ENCODE data around the gene NTN1.
"Not testable (repeated sequence)": the region's sequence is repeated elsewhere in the genome, so short reads cannot be mapped to it uniquely, and the experiment has no call there.

Gene NTN1

DNA sequence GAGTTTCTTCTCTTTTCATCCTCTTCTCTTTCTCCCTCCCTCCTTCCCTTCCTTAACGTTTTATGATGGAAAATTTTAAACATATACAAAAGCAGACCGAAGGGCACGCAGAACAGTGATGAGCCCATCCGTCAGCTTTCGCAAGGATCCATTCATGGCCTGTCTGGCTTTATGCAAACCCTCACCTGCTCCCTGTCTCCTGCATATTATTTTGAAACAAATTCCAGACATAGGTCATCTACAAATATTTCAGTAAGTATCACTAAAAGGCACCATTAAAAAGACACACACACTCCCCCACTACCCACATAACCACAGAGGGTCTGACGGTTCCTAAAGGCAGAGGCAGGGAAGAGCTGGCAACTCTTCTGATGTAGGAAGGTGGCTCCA is 235.0 kb downstream of the NTN1 start:
- no peak for DNase-seq

DNA sequence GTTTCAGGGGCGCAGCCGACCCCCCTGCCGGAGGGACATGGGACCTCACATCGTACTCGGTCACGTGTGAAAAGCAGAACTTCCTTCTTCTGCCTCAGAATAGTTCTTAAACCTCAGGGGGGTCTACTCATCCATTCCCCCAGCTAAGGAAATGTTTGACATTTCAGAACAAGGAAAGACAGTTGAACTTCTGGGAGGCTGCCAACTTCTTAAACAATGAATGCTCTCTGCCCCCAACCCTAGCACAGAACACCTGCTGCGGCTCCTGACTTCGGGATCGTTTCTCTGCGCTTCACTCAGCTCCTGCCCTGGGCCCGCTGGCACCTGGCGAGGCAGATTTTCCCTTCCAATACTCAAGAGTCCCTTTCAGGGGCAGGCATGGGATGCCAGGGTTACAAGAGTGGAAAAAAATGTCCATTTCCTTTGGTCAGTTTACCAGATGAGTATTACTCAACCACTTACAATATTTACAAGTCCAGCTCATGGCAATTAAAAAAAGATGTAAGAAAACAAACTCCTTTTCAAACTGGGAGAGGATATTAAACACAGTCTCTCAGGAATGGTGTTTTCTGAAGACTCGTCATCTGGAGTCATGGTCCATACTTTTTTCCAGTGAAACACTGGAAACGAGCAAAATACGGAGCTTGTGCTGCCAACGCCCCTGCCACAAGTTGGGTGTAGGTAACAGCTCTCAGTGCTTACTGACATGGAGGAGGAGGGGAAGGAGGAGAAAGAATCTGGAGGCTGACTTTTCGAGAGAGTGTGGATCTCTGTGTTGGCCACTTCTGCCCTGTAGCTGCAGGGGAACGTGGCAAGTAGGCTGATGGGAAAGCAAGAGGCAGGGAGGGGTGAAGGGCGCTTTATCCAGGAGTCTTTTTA is 235.7 kb downstream of the NTN1 start:
- no peak for DNase-seq

DNA sequence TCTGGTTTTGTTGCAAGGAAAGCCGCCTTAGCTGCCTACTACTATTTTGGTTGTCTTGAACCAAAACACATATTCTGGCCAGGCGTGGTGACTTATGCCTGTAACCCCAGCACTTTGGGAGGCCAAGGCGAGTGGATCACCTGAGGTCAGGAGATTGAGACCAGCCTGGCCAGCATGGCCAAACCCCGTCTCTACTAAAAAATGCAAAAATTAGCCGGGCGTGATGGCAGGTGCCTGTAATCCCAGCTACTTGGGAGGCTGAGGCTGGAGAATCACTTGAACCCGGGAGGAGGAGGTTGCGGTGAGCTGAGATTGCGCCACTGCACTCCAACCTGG is 236.3 kb downstream of the NTN1 start:
- DNase-seq = not testable (repeated sequence)

DNA sequence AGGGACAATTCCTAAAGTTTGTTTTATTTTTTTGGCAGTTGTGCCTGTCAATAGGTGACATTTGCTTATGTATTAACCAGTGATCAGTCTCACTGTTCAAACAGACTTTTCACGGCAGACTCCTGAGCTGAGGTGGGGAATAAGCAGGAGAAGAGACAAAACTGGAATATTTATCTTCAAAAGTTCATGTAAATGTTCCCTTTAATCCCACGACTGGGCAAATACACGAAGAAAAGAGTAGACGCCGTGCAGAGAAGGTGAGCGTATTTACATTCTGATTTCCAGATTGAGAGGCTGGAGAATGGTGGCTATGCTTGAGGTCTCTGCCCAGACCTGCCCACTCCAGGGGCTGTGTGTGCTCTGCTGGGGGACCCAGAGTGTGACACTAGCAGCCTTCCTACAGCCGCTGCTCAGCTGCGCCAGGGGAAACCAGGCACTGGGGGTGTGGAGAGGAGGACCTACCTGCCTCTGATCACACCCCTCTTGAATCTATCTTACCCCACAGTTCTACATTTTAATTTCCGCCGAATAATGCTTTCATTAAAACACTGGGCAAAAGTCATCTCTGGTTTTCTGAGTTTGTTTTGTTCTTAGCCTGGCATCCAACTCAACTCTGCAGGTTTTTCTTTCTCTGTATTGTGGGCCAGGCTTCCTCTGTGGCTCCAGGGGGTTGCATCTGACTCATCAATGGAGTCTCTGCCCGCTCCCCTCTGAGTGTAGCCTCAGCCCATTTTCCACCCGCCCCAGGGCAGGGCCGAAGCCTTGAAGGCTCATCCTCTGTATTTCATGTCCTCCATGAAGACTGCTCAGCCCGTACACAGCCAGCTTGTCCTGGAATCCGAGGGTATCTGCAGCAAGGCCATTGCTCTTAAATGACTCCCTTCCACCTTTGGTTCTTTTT is 237.1 kb downstream of the NTN1 start:
- DNase-seq = no peak

DNA sequence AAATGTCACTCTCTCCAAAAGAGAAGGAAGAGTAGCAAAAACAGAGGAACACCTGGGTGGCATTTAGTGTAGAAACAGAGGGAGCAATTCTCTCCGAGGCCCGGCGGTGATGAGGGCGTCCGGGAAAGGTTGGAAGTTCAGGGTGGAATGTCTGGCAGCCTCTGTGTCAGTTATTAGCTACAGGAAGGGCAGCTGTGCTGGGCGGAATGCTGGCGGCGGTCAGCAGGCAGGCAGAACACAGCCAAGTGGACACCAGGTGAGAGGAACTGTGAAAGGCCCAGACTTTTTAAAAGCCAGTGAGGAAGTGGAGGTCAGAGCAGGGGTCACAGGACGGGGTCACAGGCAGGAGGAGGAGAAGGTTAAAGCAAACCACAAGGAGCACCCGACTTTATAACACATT is 238.1 kb downstream of the NTN1 start:
- DNase-seq = no peak

DNA sequence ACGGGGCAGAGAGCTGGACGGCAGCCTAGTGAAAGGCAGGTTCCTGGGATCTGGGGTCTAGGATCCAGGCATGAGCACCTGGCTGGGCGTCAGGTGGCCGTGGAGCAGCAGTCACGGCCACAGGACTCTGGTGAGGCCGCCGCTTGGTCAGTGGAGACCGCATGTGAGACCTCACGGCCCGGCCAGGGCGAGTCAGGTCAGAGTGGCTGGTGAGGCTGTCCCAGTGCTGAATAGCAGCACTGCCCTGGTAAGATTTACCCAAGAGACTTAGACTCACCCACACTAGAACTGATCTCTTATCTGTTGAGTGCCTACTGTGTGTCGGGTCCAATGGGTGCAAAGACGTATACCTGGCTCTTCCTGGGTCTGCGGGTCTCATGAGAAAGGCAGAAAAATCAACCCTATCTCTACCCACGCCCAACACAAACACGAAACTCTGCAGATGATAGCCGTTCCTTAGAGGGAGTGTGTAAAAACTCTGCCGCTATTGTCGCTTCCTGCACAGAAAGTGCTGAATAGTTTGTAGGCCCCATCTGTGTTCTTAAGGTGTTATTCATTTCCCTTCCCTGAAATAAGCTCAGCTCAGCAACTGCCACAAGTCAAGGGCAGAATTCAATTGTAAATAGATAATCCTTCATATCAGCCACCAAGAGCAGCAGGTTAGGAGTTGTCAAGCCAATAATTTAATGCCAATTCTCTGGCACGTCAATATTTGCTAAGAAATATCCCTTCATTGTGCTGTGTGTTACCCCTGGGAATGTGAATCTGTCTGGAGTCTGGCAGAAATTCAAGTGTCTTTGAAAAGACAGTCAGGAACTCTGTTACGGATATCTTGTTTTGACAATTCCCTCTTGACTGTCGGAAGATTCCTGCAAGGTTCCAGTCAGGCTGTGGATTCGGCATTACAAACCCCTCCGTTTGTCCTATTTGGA is 240.0 kb downstream of the NTN1 start:
- no peak for DNase-seq

DNA sequence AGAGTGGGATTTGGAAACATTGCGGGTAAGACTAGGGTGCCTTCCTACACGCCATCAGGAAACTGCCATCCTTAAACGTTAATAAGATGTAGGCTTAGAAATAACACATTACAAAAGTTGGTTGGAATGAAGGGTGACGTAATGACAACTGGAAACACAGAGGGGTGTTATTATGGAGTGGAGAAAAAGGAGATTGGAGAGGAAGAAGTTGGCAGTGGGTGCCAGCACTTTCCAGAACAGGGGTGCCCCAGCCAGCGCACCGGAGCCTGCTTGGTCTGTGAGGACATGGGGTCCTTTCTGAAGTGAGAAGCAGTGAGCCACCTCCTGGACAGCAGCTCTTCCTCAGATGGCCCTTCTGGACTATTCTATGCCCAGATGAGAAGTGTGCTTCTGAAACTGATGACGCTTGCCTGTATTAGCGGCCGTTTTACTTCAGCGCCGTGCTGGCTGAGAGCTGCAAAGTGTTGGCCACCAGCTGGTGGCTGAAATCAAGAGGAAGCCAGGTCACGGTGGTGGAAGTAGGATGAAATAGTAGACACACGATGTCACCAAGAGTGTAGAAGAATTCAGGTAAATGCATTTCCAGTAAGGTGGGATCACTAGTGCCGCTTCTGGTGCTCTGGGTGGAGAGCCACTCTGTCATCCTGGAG is 244.8 kb downstream of the NTN1 start:
- DNase-seq = no peak

DNA sequence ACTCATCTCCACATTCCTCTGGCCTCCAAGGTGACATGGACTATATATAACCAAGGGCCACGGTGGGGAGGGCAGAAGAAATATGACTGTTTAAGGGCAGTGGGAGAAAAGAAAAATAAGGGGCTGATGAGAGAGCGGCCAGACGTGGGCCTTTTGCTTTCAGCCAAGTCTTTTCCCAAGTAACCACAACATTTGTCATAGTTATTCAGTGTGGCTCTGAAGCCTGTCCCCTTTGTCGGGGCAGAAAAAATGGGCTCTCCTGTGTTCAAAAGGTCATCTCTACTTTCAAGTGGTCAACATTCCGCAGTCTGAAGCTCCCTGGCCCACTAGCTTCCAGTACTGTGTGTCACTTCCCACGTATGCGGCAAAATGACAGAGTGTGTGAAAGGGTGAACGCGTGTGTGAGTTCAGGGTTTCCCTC is 245.4 kb downstream of the NTN1 start:
- no peak for DNase-seq

DNA sequence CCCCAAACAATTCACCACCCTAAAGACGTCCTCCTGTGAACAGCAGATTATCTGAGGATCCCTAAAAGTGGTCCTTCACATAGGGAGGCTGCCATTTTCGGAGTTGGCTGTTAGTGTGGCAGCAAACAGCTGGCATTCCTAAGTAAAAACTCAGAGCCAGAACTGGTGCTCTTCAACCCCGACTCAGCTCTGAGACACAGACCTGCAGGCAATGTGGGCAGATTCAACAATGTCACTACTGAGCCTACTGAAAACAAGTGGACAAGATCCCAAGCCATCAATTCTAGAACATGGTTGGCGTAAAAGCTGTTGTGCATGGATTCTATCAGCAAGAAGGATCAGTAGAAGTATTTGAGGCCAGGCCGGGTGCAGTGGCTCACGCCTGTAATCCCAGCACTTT is 247.2 kb downstream of the NTN1 start:
- no peak for DNase-seq

DNA sequence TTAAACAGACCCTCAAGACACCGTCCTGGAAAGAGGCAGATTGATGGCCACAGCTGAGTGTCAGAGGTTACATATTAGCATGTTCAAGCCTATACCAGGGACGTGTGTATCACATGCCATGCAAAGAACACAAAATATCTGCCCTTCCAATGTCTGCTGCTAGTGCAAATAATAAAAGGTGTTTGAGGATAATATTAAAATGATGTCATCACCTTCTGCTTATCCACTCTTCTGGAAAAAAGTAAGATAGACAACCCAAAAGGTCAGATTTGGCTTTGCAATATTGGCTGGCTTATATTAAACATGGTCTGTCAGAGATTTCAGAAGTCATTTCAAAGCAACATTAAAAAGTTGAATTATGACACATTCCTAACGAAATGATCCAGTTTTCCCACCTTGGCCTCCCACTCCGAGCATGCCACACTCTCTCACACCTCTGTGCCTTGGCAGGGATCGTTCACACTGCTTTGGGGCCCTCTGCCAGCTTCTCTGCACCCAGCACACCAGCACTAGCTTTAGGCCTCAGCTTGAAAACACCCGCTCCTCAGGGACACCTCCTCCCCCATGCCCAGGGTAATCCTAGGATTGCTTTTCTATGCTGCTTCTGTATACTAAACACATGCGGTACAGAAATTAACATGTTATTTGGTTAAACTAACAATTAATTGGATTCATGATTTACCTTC is 248.2 kb downstream of the NTN1 start:
- no peak for DNase-seq

DNA sequence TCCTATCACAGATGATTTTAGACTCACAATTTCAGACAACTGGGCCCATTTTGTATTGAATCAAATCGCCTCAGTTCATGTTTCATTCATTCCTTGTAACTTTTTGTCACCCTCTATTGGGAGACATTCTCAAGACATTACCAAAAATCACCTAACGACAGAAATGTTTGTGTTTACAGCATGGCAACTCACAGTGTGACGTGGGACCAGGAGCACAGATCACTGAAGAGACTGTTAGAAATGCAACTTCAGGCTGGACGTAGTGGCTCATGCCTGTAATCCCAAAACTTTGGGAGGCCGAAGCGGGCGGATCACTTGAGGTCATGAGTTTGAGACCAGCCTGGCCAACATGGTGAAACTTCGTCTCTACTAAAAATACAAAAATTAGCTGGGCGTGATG is 249.6 kb downstream of the NTN1 start:
- DNase-seq = no peak

DNA sequence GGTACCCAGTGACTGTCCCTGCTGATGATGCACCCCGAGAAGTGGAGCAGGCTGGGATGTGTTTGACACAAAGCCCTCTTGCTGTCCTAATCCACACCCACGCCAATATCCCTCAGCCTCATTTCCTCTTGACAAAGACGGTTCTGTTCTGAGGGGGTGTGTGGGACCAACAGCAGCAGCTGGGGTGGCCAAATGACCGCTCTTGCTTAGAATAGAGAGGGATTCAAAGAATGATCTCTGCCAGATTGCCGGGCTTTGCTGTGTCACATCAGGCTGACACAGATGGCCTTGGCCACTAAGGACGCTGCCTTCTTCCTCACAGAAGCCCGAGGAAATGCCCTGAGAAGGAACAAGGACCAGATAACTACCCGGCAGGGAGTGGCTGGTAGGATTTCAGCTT is 250.7 kb downstream of the NTN1 start:
- no peak for DNase-seq

DNA sequence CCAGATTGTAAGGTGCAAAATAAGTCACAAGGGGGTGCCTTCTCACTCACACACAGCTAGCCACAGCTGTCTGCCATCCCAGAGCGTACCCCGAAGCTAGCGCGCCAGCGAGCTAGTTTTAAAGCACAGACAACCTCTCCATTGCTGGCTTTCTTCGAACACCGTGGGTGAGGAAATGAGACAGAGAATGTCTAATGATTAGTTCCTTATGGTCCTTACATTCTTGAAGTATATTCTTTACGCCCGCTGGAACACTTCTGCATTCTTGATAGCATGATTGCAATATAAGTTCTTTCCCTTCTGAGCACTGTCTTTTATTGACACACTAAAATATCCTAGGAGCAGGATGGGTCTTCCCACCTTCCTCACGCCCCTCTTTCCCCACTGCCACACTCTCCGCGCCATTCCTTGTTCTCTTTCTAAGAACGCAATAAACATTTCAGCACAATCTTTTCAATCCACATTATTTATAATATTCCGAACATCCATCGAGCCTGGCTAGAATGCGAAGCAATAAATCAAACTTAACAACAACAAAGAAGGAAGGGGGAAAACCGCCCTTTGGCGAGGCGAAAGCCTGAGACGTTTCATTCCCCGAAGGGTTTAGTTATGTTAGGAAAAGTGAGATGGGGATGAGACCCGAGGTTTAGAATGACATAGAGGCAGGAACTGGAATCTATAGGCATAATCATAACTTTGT is 251.3 kb downstream of the NTN1 start:
- DNase-seq = no peak

DNA sequence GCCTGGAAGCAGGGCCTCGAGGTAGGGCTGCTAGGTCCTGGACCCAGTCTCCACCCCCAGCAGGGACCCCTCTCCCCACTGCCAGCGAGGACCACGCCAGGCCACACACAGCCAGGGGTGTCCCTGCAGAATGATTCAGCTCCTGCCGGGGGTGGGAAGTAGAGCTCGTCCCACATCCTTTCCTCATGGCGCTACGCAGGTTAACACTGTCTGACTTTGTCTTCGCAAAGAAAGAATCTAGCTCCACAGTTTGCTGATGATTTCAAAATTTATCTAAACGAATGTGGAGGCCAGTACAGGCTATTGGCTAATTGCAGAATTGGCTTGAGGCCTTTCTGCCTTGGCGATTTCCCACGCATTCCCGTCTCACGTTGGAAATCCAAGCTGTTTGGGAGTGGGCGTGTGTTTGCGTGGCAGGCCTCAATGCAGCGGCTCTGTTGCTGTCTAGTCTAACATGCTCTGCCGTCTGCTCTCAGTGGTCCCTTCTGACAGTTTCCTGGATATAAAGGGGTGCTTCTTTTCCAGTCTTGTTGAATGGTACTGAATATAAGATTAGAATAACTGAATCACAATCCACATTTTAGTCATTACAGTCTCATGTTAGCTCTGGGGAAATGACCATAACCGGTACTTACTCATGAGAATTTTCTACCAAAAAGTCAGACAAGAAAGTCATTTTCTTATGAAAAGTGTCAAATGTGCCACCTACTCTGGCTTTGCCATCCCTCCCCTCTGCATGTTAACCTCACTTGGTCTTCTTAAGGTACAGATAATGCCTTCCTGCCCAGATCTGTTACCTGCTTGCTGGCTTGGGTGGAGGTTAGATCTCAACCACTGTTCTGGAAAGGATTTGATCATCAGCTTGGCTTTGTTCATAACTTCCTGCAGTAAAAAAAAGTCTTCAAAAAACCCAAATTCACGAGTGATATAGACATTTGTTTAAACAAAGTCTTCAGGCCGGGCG is 252.4 kb downstream of the NTN1 start:
- no peak for DNase-seq

DNA sequence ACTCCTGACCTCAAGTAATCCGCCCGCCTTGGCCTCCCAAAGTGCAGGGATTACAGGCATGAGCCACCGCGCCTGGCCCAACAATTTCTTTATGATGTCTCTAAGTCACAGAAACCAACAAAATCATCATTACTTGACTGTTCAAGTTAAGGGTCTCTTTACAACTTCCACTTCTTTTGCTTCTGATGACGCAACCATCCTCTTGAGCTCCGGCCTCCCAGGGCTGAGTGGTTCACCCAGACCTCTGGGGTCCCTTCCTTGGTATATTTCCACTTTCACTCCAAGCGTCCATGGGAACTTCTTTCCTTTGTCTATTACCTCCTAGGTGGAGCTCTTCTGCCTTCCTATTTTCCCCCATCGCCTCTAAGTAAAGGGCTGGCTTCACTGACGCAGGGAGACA is 253.7 kb downstream of the NTN1 start:
- DNase-seq = no peak

DNA sequence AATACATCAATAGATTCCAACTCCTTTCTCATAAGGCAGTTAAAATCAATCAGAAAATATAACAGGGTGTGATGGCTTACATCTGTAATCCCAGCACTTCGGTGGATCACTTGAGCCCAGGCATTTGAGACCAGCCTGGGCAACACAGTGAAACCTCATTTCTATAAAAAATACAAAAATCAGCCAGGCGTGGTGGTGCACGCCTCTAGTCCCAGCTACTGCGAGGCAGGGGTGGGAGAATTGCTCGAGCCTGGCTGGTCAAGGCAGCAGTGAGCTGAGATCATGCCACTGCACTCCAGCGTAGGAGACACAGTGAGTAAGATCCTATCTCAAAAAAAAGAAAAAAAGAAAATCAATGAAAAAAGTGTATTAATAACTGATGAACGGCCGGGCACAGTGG is 258.6 kb downstream of the NTN1 start:
- no peak for DNase-seq

DNA sequence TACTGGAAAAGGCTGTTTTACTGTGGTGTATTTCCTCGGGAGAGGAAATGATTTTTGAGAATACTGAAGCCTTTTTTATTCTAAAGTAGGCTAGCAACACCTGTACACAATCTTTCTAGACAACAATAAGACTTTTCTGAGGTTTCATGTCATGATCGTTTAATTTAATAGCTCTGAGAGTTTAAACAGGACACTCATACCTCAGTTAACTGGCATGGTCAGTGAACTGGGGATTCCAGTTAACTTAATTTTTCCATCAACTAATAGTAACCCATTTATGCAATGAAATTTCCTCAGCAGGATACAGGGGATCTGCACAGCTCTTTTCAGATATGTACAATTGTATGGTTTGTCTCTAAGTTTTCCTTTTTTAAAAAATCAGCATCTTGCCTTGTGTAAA is 262.6 kb downstream of the NTN1 start:
- DNase-seq = no peak

DNA sequence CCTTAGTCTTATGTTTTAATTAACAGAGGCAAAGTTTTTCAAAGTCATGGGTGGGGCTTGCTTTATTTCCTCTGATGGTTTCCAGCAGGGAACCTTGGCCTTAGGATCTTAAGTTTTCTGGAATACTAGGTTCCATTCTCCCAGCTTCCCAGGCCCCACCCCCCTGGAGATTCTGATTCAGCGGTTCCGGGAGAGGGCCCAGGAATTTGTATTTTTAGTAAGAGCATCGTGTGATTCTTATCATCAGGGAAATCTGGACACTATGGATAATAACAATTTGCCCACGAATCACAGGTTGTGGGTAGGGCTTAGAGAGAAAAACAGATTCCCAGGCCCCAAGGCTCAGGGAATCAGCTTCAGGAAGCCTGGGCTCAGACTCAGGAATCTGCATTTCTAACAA is 263.6 kb downstream of the NTN1 start:
- DNase-seq = no peak

DNA sequence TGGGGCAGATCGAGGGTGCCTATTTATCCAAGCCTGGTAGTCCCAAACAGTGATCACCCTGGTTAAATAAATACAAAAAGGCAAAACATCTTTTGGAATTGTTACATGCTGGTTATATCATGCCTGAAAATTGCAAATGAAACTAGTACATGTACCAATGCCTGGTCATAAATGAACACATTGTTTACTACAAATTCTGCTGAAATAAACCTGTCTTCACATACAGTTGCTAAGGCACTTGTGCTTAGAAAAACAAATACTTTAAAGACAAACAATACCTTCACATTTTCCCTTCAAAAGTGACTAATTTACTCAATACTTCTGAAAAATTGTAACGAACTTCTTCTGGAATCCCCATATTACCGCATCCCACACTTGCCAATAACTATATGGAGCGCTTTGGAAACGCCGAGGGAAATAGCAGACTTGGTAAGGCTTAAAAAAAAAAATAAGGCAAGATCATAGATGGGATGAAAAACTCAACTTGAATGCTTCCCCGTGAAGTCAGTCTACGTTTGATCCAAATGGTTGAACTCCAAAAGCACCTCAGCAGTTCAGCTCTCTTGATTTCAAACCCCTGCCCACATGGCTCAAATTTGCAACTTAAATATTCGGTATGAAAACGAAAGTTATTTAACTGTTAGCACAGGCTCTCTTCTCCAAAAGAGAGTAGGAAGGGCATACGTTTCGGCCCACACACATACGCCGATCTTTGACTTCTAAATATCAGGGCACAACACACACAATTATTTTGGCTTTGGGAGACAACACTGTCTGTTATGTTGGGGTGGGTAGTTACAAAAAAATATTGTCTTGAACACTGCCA is 264.5 kb downstream of the NTN1 start:
- no peak for DNase-seq

Data from NCI-H2107 (cell line).